Dermis blood vessel endothelial cell (primary cell): Measurements from ENCODE around the gene CYP3A4. TPM values are rescaled to one million over a fixed set of nuclear protein-coding genes. Genes with fewer than 3 reads are reported as not detected.
A peak's percentile ranks its signal among the peaks of the same experiment; 100 is the strongest.
"Not testable (repeated sequence)": the region's sequence is repeated elsewhere in the genome, so short reads cannot be mapped to it uniquely, and the experiment has no call there.

Experiments
- DNase-seq: peaks from one replicate; pipeline ENCODE4 v3.0.0; 2010
- total RNA-seq: library from RNA; depleted of rRNA; stranded (reverse); fragments of >200 nt; gene quantifications from 2 replicates; pipeline ENCODE4 v1.2.3, GENCODE V29; 2014

Gene CYP3A4
- total RNA-seq = not detected in 2 replicates

DNA sequence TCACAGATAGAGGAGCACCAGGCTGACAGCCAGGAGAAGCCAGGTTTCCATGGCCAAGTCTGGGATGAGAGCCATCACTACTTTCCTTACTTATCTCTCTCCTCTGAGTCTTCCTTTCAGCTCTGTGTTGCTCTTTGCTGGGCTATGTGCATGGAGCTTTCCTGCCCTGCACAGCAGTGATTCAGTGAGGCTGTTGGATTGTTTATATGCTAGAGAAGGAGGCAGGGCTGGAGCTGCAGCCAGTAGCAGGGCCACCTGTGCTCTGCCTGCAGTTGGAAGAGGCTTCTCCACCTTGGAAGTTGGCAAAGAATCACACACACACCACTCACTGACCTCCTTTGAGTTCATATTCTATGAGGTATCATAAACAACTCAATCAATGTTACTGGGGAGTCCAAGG is at the start of gene CYP3A4:
Gene CYP3A4, minus strand, starts transcription at position 178 of the 400 bp plus-strand sequence. Its CDS starts 103 bp downstream, at position 75.
- DNase-seq = no peak

DNA sequence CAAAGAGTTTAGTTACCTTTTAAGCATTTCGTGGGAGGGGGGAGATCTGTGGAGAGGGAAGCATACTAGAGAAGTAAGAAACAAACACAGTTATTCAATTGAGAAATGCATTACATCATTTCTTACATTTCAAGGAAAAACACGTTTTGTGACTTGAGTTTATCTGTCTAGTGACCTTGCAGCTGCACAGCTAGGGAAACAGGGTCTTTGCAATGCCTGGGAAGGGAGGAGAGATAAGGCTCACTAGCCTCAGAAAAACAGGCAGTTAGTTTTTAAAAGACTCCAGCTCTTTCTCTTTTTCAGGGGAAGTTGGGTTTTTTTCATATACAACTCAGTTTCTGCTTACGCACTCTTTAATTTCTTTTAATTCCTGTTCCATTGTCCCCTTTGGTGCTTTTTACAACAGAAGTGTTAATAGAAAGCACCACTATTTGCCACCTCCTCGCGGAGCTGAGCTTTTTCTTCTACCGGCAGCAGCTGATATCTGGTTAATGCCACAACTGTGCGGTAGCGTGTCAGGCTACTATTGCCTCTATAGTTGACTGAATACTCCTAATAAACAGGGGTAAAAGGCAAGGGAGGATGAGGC is 49.4 kb upstream of the CYP3A4 start:
- DNase-seq = no peak

DNA sequence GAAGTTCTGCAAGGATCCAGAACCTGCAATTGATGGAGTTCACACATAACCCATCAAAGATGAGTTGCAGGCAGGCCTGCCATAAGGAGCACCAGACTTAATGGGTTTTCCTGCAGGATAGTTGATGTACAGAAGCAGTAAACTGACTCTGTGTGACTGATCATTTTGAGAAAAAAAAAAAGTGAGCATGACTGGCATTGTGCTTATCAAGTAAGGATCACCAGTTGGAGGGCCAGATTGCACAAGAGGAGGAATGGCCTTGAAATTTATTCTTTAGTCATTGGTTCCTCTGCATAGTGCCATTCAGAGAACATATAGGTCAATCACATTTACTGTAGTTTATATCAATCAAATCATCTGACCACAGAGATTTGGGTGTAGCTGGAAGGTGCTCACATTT is 47.6 kb upstream of the CYP3A4 start:
- no peak for DNase-seq

DNA sequence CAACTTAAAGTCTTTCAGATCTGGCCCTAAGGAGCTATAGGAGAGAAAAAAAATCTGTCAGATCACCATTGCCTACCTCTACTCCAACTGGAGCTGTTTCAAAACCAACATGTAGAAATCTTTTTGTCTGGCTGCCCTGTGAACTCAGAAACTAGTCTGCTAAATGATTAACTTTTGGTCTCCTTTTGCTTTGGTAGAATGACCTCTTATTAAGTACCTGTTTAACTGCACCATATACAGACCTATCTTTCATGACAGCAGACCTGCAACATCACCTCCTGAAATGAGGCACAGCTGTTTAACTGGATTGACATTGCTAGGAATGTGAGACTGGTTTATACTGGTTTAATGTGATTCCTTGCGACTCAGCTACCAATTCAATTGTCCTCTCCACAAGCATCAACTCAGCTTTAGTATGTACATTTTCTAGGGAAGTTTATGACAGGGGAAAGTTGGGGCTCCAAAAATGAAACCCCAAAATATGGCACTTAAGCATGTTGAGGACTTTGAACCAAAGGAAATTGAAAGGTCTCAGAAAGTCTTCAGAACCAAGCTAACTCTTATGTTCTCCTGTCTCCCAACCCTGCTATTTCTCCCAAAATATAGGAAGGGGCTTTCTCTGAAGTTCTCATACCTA is 45.7 kb upstream of the CYP3A4 start:
- DNase-seq = no peak

DNA sequence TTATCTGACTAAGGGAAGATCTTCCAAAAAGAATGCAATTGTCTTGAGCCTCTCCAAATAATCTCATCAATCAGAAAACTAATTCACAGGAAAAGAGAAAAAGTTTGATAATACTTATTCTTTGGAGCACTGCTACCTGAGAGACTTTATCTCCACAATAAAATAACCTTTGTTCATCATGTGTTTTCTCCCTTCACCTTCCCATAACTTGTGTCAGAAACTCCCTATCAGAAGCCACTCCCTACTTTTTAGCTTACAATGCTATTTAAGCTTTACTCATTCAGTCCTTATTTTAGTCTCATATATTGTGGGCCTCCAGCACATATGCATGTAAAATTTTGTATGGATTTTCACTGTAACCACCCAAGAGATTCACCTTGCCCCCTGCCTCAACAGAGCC is 44.8 kb upstream of the CYP3A4 start:
- no peak for DNase-seq

DNA sequence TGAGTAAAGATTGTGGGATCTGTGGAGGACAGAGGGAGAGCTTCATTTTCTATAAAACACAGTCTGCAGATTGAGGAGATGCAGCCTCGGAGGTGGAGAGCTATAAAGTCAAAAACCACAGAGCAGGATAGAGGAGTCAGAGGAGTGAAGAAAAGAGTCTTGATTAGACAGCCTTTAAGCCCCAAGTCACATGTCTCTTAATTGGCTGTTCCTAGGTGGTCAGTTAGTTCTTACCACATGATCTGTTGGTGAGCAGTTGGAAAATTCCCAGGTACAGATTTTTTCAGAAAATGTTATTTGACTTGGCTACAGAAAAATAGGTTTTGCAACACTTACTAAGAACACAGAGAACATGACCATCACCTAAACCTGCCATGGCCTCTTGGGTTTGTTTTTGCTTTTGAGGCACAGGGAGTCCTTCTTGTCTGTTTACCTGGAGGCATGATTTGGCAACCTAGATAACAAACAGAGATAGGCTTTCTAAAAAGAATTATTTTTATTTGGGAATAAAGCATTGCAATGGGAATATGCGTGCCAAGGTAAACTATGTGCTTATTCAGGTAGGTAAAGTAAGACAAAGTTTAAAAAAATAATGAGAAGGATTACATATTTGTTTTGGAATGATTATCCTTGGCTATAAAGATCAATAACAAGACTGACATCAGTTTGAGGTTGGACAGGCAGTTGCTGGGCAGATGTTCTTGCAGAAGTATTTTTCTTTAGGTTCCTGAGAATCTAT is 43.2 kb upstream of the CYP3A4 start:
- DNase-seq = no peak

DNA sequence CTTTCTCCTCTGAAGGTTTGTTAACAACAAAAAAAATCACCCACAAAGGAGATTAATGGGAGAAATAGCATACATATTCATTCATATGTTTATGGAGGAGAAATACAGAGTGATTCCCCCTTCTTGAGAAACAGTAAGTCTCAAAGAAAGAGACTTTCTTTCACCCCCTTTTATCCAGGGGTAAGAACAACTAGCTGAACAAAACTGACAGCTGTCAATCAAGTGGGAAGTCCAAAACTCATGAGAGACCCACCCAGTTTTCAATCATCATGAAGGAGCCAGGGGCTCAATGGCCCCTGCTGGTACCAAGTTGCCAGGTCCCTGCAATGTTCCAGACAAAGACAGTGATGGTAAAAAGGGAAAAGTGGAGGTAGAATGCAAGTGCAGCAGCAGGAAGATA is 41.9 kb upstream of the CYP3A4 start:
- DNase-seq = no peak

DNA sequence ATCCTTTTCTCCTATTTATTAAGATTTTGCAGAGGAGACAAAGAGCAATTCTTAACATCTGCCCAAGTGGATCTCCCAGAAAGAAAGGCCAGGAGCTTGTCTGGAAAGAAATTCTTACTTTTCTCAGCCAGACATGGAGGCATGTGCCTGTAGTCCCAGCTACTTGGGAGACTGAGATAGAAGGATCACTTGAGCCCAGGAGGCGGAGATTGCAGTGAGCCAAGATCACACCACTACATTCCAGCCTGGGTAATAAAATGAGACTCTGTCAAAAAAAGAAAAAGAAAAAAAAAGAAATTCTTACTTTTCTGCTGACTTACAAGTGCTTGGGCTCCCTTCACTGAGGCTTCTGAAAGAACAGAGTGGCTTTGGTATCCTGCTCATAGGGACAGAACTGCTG is 41.5 kb upstream of the CYP3A4 start:
- no peak for DNase-seq

DNA sequence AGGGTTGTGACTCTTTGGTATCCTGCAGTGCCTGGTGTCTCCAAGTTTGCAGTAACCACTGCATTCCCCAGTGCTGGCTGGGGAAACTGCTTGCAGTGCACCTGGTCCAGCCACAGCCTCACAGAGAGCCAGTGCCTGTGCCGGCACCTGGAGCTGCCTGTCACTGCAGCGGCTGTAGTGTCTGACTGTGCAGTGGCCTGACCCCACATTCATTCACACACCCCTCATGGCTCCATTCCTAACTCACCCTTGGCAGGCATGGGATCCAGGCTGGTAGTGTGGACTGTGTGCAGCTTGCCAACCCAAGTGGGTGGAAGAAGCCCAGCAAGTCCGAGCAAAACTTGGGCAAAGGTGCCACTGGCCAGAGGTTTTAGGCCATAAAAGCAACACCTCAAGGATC is 40.1 kb upstream of the CYP3A4 start:
- DNase-seq = no peak

DNA sequence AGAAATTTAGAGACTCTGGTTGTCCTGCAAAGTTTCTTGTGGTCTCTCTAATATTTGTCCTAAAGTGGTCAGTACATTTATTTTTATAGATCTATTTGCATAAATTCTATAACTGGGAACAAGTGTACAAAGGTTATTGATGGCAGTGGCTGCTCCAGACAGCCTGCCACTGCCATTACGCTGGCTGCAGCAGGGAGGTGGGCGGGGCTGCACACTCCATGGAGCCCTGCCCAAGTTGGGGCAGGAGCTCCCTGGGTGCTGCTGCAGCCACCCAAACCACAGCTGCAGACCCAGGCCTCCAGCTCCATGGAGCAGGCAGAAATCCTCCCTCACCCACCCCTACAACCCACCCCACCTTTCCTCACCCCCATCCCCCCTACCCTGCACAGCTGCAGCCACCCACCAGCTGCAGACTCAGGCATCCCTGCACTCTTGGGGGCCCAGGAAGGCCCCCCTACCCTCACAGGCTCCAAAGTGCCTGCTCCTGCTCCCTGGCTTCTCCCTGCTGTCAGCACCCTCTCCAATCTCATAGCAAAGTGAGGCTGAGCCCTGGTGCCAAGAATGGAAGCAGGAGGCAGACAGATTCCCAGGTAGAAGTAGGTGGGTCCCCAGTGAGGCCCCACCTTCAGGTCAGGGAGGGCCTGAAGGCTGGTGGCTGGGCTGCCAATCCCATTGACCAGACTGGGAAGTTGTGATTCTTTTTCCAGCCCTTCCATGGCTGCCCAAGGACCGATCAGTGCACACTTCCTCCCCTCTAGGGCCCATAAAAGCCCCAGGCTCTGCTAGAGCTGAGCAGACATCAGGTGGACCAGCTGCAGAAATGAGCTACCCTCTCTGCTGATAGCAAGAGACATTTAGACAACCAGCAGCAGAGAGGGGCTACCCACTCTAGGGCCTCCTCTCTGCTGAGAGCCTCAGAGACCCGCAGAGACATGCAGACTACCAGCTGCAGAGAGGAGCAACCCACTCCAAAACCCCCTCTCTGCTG is 39.0 kb upstream of the CYP3A4 start:
- no peak for DNase-seq

DNA sequence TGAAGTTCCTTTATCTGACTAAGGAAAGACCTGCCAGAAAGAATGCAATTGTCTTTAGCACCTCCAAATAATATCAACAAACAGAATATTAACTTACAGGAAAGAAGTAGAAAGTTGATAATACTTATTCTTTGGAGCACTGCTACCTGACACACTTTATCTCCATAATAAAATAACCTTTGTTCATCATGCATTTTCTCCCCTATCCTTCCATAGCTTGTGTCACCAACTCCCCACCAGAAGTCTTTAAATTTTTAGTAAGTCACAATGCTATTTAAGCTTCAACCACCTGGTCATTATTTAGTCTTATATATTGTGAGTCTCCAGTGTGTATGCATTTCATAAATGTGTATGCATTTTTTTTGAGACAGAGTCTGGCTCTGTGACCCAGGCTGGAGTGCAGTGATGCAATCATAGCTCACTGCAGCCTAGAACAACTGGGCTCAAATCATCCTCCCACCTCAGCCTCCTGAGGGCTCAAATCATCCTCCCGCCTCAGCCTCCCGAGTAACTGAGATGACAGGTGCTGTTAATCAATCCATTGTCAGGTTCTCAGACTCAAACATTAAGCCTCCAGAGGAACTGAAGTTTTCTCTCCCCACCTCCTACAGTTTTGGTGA is 36.5 kb upstream of the CYP3A4 start:
- DNase-seq = no peak

DNA sequence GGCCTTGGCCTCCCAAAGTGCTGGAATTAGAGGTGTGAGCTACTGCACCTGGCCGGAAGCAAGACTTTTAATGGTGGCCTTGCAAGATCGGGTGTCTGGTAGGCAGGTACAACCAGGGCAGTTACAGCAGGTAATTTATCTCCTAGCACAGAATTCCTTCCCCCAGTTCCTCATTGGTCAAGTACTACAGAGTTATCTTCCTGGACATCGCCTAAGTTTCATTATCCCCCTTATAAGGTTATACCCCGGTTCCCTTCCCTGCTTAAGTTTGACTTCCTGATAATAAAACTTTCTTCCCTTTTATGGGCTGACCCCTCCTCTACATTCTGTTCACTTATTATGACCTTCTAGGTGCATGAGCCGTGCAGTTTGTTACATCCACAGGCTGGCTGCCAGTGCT is 24.8 kb upstream of the CYP3A4 start:
- no peak for DNase-seq

DNA sequence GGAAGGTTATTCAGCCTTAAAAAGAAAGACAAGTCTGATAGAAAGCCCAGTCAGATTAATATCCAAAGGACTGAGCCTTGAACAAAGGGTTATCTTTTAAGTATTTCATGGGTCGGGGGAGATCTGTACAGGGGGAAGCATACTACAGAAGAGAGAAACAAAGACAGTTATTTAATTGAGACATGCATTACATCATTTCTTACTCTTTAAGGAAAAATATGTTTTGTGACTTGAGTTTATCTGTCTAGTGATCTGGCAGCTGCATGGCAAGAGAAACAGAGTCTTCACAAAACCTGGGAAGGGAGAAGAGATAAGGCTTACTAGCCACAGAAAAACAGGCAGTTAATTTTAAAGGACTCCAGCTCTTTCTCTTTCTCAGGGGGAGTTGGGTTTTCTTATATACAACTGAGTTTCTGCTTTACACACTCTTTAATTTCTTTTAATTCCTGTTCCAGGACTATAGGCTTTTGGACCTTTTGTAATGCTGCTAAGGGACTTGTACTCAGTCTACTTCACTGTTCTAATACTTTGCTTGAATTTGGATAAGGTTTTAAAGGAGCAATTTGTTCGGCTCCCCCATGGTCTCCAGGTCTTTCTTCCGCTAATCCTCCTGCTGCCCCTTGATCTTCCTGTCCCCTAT is 23.0 kb upstream of the CYP3A4 start:
- DNase-seq = no peak

DNA sequence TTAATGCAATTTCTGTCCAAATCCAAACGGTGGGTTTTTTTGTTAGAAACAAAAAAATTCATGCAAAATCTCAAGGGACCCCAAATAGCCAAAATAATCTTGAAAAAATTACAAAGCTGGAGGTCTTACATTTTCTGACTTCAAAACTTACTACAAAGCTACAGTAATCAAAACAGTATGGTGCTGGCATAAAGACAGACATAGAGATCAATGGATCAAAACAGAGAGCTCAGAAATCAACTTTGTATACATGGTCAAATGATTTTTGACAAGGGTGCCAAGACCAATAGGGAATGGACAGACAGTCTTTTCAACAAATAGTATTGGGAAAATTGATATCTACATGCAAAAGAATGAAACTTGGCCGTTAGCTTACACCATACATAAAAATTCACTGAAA is 21.7 kb upstream of the CYP3A4 start:
- no peak for DNase-seq

DNA sequence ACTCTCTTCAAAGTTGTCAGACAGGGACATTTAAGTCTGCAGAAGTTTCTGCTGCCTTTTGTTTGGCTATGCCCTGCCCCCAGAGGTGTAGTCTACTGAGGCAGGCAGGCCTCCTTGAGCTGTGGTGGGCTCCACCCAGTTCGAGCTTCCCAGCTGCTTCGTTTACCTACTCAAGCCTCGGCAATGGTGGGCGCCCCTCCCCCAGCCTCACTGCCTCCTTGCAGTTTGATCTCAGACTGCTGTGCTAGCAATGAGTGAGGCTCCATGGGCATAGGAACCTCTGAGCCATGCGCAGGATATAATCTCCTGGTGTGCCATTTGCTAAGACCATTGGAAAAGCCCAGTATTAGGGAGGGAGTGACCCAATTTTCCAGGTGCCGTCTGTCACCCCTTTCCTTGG is 19.1 kb upstream of the CYP3A4 start:
- not testable (repeated sequence) for DNase-seq

DNA sequence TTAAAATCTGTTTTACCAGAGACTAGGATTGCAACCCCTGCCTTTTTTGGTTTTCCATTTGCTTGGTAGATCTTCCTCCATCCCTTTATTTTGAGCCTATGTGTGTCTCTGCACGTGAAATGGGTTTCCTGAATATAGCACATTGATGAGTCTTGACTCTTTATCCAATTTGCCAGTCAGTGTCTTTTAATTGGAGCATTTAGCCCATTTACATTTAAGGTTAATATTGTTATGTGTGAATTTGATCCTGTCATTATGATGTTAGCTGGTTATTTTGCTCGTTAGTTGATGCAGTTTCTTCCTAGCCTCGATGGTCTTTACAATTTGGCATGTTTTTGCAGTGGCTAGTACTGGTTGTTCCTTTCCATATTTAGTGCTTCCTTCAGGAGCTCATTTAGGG is 17.4 kb upstream of the CYP3A4 start:
- not testable (repeated sequence) for DNase-seq

DNA sequence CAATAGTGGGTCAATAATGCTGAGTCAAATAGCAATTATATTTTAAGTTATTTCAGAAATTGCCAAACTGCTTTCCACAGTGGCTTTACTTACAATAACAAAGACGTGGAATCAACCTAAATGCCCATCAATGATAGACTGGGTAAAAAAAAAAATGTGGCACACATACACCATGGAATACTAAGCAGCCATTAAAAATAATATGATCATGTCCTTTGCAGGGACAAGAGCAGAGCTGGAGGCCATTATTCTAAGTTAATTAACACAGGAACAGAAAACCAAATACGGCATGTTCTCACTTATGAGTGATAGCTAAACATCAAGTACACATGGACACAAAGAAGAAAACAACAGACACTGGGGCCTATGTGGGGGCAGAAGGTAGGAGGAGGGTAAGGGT is 15.0 kb upstream of the CYP3A4 start:
- DNase-seq = no peak

DNA sequence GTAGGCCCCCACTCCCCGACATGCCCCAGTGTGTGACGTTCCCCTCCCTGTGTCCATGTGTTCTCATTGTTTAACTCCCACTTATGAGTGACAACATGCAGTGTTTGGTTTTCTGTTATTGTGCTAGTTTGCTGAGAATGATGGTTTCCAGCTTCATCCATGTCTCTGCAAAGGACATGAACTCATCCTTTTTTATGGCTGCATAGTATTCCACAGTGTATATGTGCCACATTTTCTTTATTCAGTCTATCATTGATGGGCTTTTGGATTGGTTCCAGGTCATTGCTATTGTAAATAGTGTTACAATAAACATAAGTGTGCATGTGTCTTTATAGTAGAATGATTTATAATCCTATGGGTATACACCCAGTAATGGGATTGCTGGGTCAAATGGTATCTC is 11.9 kb upstream of the CYP3A4 start:
- not testable (repeated sequence) for DNase-seq

DNA sequence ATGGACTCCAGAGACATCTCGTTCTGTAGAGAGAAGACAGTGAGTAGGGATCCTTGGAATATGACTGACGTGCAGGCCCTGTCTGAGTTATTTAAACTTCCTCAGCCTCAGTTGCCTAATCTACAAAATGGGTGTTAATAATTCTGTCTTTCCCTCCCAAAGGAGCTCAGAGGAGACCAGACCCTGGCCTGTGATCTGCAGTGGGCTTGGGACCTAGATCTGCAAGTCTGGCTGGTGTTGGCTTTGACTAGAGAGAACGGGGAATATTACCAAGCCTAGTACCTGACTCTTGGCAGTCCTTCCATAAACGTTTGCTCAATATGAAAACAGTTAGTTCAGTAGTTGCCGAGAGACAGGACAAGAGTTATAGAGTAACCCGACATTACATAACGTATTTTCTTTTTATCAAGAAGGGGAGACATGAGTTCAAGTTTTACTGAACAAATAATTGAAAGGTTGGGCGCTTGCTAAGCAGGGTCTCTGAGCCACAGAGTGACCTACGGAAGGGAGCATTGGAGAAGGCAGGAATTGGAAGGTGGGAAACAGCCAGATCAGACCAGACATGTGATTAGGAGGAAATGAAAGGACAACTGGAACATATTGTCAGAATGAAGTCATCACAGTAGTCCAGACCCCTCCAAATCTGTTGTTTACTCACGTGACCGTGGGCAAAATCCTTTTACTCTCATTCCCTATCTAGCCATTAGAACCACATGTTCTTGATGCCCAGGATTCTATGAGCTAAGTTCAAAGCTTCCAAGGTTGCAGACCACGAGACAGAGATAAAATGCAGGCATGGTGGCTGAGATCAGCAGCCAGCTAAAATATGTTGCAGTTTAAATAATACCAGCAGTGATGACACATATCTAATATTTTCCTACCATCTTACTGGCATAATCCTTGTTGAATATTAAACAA is 10.9 kb upstream of the CYP3A4 start:
- peak; percentile 2 for DNase-seq

DNA sequence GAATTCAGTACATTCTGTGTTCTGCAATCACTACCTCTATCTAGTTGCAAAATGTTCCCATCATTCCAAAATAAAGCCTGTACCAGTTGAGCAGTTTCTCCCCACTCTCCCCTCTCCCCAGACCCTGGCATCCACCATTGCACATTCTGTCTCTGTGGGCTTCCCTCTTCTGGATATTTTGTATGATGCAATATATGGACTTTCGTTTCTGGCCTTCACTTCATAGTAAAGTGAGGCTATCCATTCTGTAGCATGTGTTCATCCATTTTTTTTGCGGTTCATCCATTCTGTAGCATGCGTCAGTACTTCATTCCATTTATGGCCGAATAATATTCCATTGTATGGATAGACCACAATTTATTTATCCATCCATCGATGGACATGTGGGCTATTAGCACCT is 9.5 kb upstream of the CYP3A4 start:
- no peak for DNase-seq

DNA sequence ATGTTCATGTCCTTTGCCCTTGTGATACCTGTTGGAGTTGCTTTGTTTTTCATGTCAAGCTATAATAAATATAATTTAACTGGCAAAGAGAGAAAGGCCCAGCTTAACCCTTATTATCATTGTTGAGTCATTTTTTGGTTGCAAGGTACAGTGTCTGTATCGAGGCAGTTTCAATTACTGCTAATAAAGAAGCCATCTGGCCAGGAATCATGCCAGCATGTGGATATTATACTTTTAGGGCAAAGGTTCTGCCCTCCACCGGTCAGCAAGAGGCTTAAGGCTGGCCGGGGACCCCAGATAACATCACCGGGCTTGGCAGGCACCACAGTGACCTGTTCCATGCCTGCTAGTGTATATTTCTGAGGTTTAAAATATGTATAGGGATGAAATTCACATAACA is 9.0 kb upstream of the CYP3A4 start:
- no peak for DNase-seq
